HEK293 (cell line): ENCODE data around the gene CENPC.
"Not testable (repeated sequence)": the region's sequence is repeated elsewhere in the genome, so short reads cannot be mapped to it uniquely, and the experiment has no call there.

Experiments used
- CTCF ChIA-PET: fragments of 350-600 bp; formaldehyde crosslinking; extraction: SDS; loops from one replicate; lab custom pipeline; 2021; ENCODE audit warnings: antibody characterized with exemption; lab: Yijun Ruan, JAX
- POLR2A ChIA-PET: fragments of 300-600 bp; formaldehyde crosslinking; extraction: SDS; loops from one replicate; lab custom pipeline; 2020; ENCODE audit warnings: antibody characterized with exemption, inconsistent platforms; lab: Yijun Ruan, JAX
- H3K27ac ChIP-seq: fragments of 200-500 bp; sonication (Bioruptor generic); 2 replicates; pipeline ENCODE4 v1.5.1; 2014; ENCODE audit warnings: low read depth, low read length, control low read depth, inconsistent platforms; ENCODE audit errors: extremely low read depth
- H3K36me3 ChIP-seq, 2 experiments: fragments of 200-500 bp in 1 of 2; sonication (Bioruptor generic) in 1 of 2; 1 replicate in 1 of 2; 2 replicates in 1 of 2; pipeline ENCODE4 v1.5.1; 2014 to 2017; ENCODE audit warnings: inconsistent platforms in 2 of 2, low read length in 2 of 2; ENCODE audit not compliant: control insufficient read depth in 2 of 2, insufficient read depth in 1 of 2
- H3K4me1 ChIP-seq: fragments of 200-500 bp; sonication (Bioruptor generic); 2 replicates; pipeline ENCODE4 v1.5.1; 2014; ENCODE audit warnings: mild to moderate bottlenecking, low read length, inconsistent platforms; ENCODE audit not compliant: control insufficient read depth, insufficient read depth
- H3K4me3 ChIP-seq: 2 replicates; pipeline ENCODE4 v1.5.1; 2011; ENCODE audit warnings: low read depth, mild to moderate bottlenecking, control low read depth, low read length, moderate library complexity
- H3K9me3 ChIP-seq: fragments of 200-500 bp; sonication (Bioruptor generic); 2 replicates; pipeline ENCODE4 v1.5.1; 2014; ENCODE audit warnings: low read depth, low read length, inconsistent platforms; ENCODE audit not compliant: control insufficient read depth, insufficient read depth
- ATF2 ChIP-seq: fragments of 450-650 bp; formaldehyde crosslinking; IDR thresholded peaks from 2 replicates; pipeline ENCODE4 v1.5.1; 2016; ENCODE audit warnings: missing biosample characterization, missing genetic modification characterization, low read depth
- GFI1B ChIP-seq: fragments of 450-650 bp; formaldehyde crosslinking; IDR thresholded peaks from 2 replicates; pipeline ENCODE4 v1.5.1; 2016; ENCODE audit warnings: missing biosample characterization, missing genetic modification characterization
- GLI2 ChIP-seq: fragments of 450-650 bp; formaldehyde crosslinking; IDR thresholded peaks from 2 replicates; pipeline ENCODE4; 2017; ENCODE audit warnings: missing biosample characterization, missing genetic modification characterization, low read depth, borderline replicate concordance
- PBX3 ChIP-seq: sonication (generic); formaldehyde crosslinking; IDR thresholded peaks from 2 replicates; pipeline ENCODE4 v1.8.1; 2022; ENCODE audit warnings: mild to moderate bottlenecking, moderate library complexity, missing genetic modification reagents
- PRDM1 ChIP-seq: fragments of 450-650 bp; formaldehyde crosslinking; IDR thresholded peaks from 2 replicates; pipeline ENCODE4; 2016; ENCODE audit warnings: missing biosample characterization, missing genetic modification characterization
- REPIN1 ChIP-seq: fragments of 450-650 bp; formaldehyde crosslinking; IDR thresholded peaks from 2 replicates; pipeline ENCODE4 v1.5.1; 2017; ENCODE audit warnings: missing biosample characterization, missing genetic modification characterization, low read depth
- ZEB2 ChIP-seq: fragments of 450-650 bp; formaldehyde crosslinking; IDR thresholded peaks from 2 replicates; pipeline ENCODE4 v1.5.1; 2016; ENCODE audit warnings: missing biosample characterization, missing genetic modification characterization
- ZNF24 ChIP-seq: fragments of 450-650 bp; formaldehyde crosslinking; IDR thresholded peaks from 2 replicates; pipeline ENCODE4 v1.5.1; 2016; ENCODE audit warnings: missing biosample characterization, missing genetic modification characterization
- ZNF324 ChIP-seq: fragments of 450-650 bp; formaldehyde crosslinking; IDR thresholded peaks from 2 replicates; pipeline ENCODE4 v1.5.1; 2016; ENCODE audit warnings: missing biosample characterization, missing genetic modification characterization
- ZNF354C ChIP-seq: fragments of 450-650 bp; formaldehyde crosslinking; IDR thresholded peaks from 2 replicates; pipeline ENCODE4 v1.5.1; 2016; ENCODE audit warnings: missing biosample characterization, missing genetic modification characterization, low read depth, borderline replicate concordance
- ZNF416 ChIP-seq: fragments of 450-650 bp; formaldehyde crosslinking; IDR thresholded peaks from 2 replicates; pipeline ENCODE4 v1.5.1; 2016; ENCODE audit warnings: missing biosample characterization, missing genetic modification characterization
- ZNF426 ChIP-seq: fragments of 450-650 bp; formaldehyde crosslinking; IDR thresholded peaks from 2 replicates; pipeline ENCODE4 v1.5.1; 2017; ENCODE audit warnings: missing biosample characterization, missing genetic modification characterization, mild to moderate bottlenecking, inconsistent platforms, moderate library complexity
- ZNF433 ChIP-seq: fragments of 450-650 bp; formaldehyde crosslinking; IDR thresholded peaks from 2 replicates; pipeline ENCODE4 v1.5.1; 2016; ENCODE audit warnings: missing biosample characterization, missing genetic modification characterization, low read depth
- ZNF473 ChIP-seq: fragments of 450-650 bp; formaldehyde crosslinking; IDR thresholded peaks from 2 replicates; pipeline ENCODE4 v1.5.1; 2017; ENCODE audit warnings: missing biosample characterization, missing genetic modification characterization
- ZNF513 ChIP-seq: fragments of 450-650 bp; IDR thresholded peaks from 2 replicates; pipeline ENCODE4 v1.5.1; 2018; ENCODE audit warnings: missing biosample characterization, missing genetic modification characterization
- ZNF529 ChIP-seq: fragments of 450-650 bp; formaldehyde crosslinking; IDR thresholded peaks from 2 replicates; pipeline ENCODE4 v1.5.1; 2017; ENCODE audit warnings: missing genetic modification characterization, missing biosample characterization; ENCODE audit not compliant: insufficient replicate concordance
- ZNF677 ChIP-seq: fragments of 450-650 bp; IDR thresholded peaks from 2 replicates; pipeline ENCODE4 v1.5.0; 2018; ENCODE audit warnings: missing biosample characterization, mild to moderate bottlenecking, missing genetic modification characterization, moderate library complexity
- ZNF830 ChIP-seq: fragments of 450-650 bp; IDR thresholded peaks from 2 replicates; pipeline ENCODE4 v1.5.0; 2018; ENCODE audit warnings: missing biosample characterization, missing genetic modification characterization, low read depth, mild to moderate bottlenecking, moderate library complexity
- TF ChIP-seq, protein P1 (sequence below): fragments of 450-650 bp; formaldehyde crosslinking; IDR thresholded peaks from 2 replicates; pipeline ENCODE4 v1.5.0; 2017; ENCODE audit warnings: missing biosample characterization, missing genetic modification characterization, borderline replicate concordance

The CENPC gene

DNA sequence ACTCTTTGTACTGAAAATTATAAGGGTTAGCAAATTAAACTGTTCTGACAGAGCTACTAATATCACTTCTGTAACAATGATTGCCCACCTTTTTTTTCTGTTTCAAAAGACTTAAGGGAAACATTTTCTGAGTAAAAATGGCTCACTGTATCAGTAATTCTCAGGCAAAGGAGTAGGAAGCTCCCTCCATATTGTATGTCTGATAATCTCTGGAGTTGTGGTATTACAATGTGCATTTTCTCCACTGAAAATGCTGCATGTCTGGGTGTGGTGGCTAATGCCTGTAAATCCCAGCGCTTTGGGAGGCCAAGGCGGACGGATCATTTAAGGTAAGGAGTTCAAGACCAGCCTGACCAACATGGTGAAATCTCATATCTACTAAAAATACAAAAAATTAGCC lies 8.8 kb upstream of the CENPC start (continued):
- TF ChIP-seq ZNF513 (tag by site-specific recombination) = no peak
- TF ChIP-seq, all 188 proteins: peak for 0

GRCh38 chr4:67552146-67552792 lies 7.0 kb upstream of the CENPC start:
- H3K4me3 ChIP-seq, H3K36me3 ChIP-seq, POLR2A ChIA-PET, H3K4me1 ChIP-seq, H3K9me3 ChIP-seq, H3K27ac ChIP-seq: not testable (repeated sequence)
- CTCF ChIA-PET = interaction anchor here (0.5 to 1.1 kb wide), 3 partner anchors 9 to 639 kb away, joined by 3 read pairs; no protein-coding TSS in a partner anchor

DNA sequence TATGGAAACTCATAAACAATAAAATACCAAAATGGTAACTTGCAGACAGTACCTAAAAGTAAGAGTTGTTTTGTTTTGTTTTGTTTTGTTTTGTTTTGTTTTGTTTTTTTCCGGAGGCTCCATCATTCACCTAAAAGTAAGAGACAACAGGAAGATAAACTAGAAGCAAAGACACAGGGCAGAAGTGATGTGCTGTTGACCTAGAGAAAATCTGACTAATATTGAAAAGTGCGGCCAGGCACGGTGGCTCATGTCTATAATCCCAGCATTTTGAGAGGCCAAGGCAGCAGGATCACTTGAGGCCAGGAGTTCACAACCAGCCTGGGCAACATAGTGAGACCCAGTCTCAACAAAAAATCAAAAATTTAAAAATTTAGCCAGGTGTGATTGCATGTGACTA lies 5.6 kb upstream of the CENPC start:
- Histone ChIP-seq H3K9me3 (no peaks in the 10 kb centered on the region), H3K4me3 (no peak overlapping the region), H3K36me3 (no peaks in the 10 kb centered on the region), H3K27ac (no peak overlapping the region)
- ChIA-PET POLR2A (no interaction called here), CTCF (no interaction called here)
- TF ChIP-seq ZNF324 = no peak
- TF ChIP-seq REPIN1 = no peak
- TF ChIP-seq, protein P1, sequence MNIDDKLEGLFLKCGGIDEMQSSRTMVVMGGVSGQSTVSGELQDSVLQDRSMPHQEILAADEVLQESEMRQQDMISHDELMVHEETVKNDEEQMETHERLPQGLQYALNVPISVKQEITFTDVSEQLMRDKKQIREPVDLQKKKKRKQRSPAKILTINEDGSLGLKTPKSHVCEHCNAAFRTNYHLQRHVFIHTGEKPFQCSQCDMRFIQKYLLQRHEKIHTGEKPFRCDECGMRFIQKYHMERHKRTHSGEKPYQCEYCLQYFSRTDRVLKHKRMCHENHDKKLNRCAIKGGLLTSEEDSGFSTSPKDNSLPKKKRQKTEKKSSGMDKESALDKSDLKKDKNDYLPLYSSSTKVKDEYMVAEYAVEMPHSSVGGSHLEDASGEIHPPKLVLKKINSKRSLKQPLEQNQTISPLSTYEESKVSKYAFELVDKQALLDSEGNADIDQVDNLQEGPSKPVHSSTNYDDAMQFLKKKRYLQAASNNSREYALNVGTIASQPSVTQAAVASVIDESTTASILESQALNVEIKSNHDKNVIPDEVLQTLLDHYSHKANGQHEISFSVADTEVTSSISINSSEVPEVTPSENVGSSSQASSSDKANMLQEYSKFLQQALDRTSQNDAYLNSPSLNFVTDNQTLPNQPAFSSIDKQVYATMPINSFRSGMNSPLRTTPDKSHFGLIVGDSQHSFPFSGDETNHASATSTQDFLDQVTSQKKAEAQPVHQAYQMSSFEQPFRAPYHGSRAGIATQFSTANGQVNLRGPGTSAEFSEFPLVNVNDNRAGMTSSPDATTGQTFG = no peak
- TF ChIP-seq ZNF473 (tag by site-specific recombination) = no peak
- TF ChIP-seq ZNF24 (tag by site-specific recombination) = no peak
- no peak for TF ChIP-seq ZNF354C (tag by site-specific recombination)
- TF ChIP-seq ZNF830 (tag by site-specific recombination) = no peak
- no peak for TF ChIP-seq PBX3
- no peak for TF ChIP-seq ZNF529 (tag by site-specific recombination)
- no peak for TF ChIP-seq ATF2 (tag by site-specific recombination)
- TF ChIP-seq ZNF426 (tag by site-specific recombination) = no peak
- no peak for TF ChIP-seq ZNF677 (tag by site-specific recombination)
- TF ChIP-seq ZEB2 (tag by site-specific recombination) = no peak
- no peak for TF ChIP-seq GFI1B (tag by site-specific recombination)
- no peak for TF ChIP-seq GLI2 (tag by site-specific recombination)
- TF ChIP-seq ZNF416 (tag by site-specific recombination) = no peak
- no peak for TF ChIP-seq PRDM1 (tag by site-specific recombination)
- no peak for TF ChIP-seq ZNF433 (tag by site-specific recombination)
- TF ChIP-seq, all 188 proteins: peak for 0
- no peaks in the 10 kb centered on the region for H3K4me1 ChIP-seq
